Measurements from ENCODE around the gene HMGXB3. TPM values are rescaled to one million over a fixed set of nuclear protein-coding genes. Genes with fewer than 3 reads are reported as not detected.

Gene HMGXB3
- total RNA-seq, 4 donors from 2014 or later = 19.7 to 27.0 (median 23.9) TPM

GRCh38 chr5:149981206-149981605 lies 19.3 kb upstream of the HMGXB3 start:
- H3K27me3 ChIP-seq = no peaks in the 10 kb centered on the region
- no peaks in the 10 kb centered on the region for H3K4me1 ChIP-seq
- no peak overlapping the region for H3K4me3 ChIP-seq
- no peaks in the 10 kb centered on the region for H3K9me3 ChIP-seq
- H3K27ac ChIP-seq = no peak overlapping the region
- TF ChIP-seq CTCF (IDR thresholded peaks at IDR 0.05 in 4 of 5, conservative IDR thresholded peaks at IDR 0.05 in 1 of 5) = no peak
- no peak for TF ChIP-seq POLR2A (IDR thresholded peaks at IDR 0.05)
- peaks cover 0 to 26% of the 10 kb centered on the region in 2 donors for H3K36me3 ChIP-seq
- ATAC-seq (no peak), DNase-seq (no peak)
- intact Hi-C loops (cut with DNase I; ENCODE audit: low total_unique reads) (no loop called here), in situ Hi-C loops (cut with MboI; ENCODE audit: low sequenced_read_pairs in 4 of 4) (no loop called here)

- H3K9me3 ChIP-seq = no peaks in the 10 kb centered on the region
- TF ChIP-seq CTCF (IDR thresholded peaks at IDR 0.05 in 4 of 5, conservative IDR thresholded peaks at IDR 0.05 in 1 of 5) (no peak), POLR2A (IDR thresholded peaks at IDR 0.05) (no peak)
- no peak overlapping the region for H3K27ac ChIP-seq
- peaks cover 0 to 26% of the 10 kb centered on the region in 2 donors for H3K36me3 ChIP-seq
- DNase-seq (no peak), ATAC-seq (no peak)
- H3K4me3 ChIP-seq = no peak overlapping the region
- intact Hi-C loops (cut with DNase I; ENCODE audit: low total_unique reads) = no loop called here
- in situ Hi-C loops (cut with MboI; ENCODE audit: low sequenced_read_pairs in 4 of 4) = no loop called here
- no peaks in the 10 kb centered on the region for H3K4me1 ChIP-seq
- H3K27me3 ChIP-seq = no peaks in the 10 kb centered on the region
Observed at GRCh38 chr5:149982505-149982904, 18.0 kb upstream of the HMGXB3 start.

GRCh38 chr5:149988126-149988525 lies 12.4 kb upstream of the HMGXB3 start:
- ATAC-seq (no peak), DNase-seq (no peak)
- Histone ChIP-seq H3K4me1 (peaks cover 0 to under 1% of the 10 kb centered on the region in 2 donors), H3K36me3 (no peaks in the 10 kb centered on the region), H3K9me3 (no peaks in the 10 kb centered on the region), H3K4me3 (no peak overlapping the region), H3K27me3 (no peaks in the 10 kb centered on the region), H3K27ac (no peak overlapping the region)
- intact Hi-C loops (cut with DNase I; ENCODE audit: low total_unique reads) = no loop called here
- TF ChIP-seq POLR2A (IDR thresholded peaks at IDR 0.05) (no peak), CTCF (IDR thresholded peaks at IDR 0.05 in 4 of 5, conservative IDR thresholded peaks at IDR 0.05 in 1 of 5) (no peak)
- in situ Hi-C loops (cut with MboI; ENCODE audit: low sequenced_read_pairs in 4 of 4) = loop anchor here (5.0 kb wide), 4 partner anchors 136 to 351 kb away; no protein-coding TSS in a partner anchor

GRCh38 chr5:149990518-149991376 lies 9.8 kb upstream of the HMGXB3 start:
- TF ChIP-seq POLR2A (IDR thresholded peaks at IDR 0.05) (no peak), CTCF (IDR thresholded peaks at IDR 0.05 in 4 of 5, conservative IDR thresholded peaks at IDR 0.05 in 1 of 5) (peak; percentile 87 to 96 (median 91))
- in situ Hi-C loops (cut with MboI; ENCODE audit: low sequenced_read_pairs in 4 of 4) (loop anchor here in 2 of 4 donors (10.0 kb wide), 1 partner anchor 356 kb away; no protein-coding TSS in a partner anchor), intact Hi-C loops (cut with DNase I; ENCODE audit: low total_unique reads) (loop anchor here (1.0 to 5.0 kb wide), 4 partner anchors 54 to 353 kb away; no protein-coding TSS in a partner anchor)
- Histone ChIP-seq H3K4me1 (peaks cover 19 to 27% of the 10 kb centered on the region in 2 donors), H3K36me3 (peaks cover 0 to 3% of the 10 kb centered on the region in 2 donors), H3K4me3 (no peak overlapping the region), H3K27me3 (no peaks in the 10 kb centered on the region), H3K27ac (no peak overlapping the region), H3K9me3 (no peaks in the 10 kb centered on the region)
- DNase-seq = peak; percentile 32 to 75
- ATAC-seq = peak; percentile 84 to 94
